T-helper 1 cell treated with Interleukin-12 subunit alpha and Interleukin-12 subunit beta and Interleukin-4 antibody, amounts not matched to agents 30 ng/mL and 1 ng/mL, for 36 hours (primary cell): ENCODE results near the gene LIX1L. TPM values are rescaled to one million over a fixed set of nuclear protein-coding genes. Genes with fewer than 3 reads are reported as not detected.

ENCODE experiments used
- intact Hi-C: fragments of 100-400 bp; cut with micrococcal nuclease; formaldehyde crosslinking; loops from one replicate; pipeline ENCODE4 v1.15.1; 2024
- total RNA-seq: library from RNA; stranded (reverse); gene quantifications from 2 replicates; pipeline ENCODE4 v1.2.3, GENCODE V29; 2022

LIX1L gene
- 38.9 and 39.0 TPM in 2 replicates for total RNA-seq

GRCh38 chr1:145957443-145958319 is at the start of gene LIX1L:
LIX1L (minus strand) TSS chr1:145958017; CDS start chr1:145957927, 90 bp downstream.
- intact Hi-C loops, result loop anchor here (1.0 to 2.0 kb wide), 8 partner anchors 21 to 133 kb away; partner anchors contain the start of genes ANKRD35, PEX11B, PIAS3 and POLR3C

- intact Hi-C loops, result no loop called here
Measured at GRCh38 chr1:146001709-146002108, 43.9 kb upstream of the LIX1L start.

- intact Hi-C loops, result loop anchor here (5.0 kb wide), 1 partner anchor 177 kb away; the partner anchor contains the start of genes POLR3C and RNF115
Measured at GRCh38 chr1:145999321-146000024, 41.7 kb upstream of the LIX1L start.

GRCh38 chr1:145997718-145998023 is 39.9 kb upstream of the LIX1L start:
- intact Hi-C loops, result loop anchor here (2.0 to 5.0 kb wide), 2 partner anchors 79 to 175 kb away; partner anchors contain the start of genes PEX11B, POLR3C and RNF115

GRCh38 chr1:145997016-145997717 is 39.4 kb upstream of the LIX1L start:
- intact Hi-C loops, result loop anchor here (2.0 to 5.0 kb wide), 2 partner anchors 78 to 175 kb away; partner anchors contain the start of genes PEX11B, POLR3C and RNF115

GRCh38 chr1:145996433-145997015 is 38.7 kb upstream of the LIX1L start, which contains the start of gene TXNIP:
TXNIP (minus strand) TSS chr1:145996579; CDS start chr1:145996266, 313 bp downstream.
- intact Hi-C loops, result loop anchor here (1.0 to 5.0 kb wide), 8 partner anchors 11 to 174 kb away; partner anchors contain the start of genes ANKRD34A, LIX1L, PEX11B and POLR3C

GRCh38 chr1:145995964-145996432 is 38.2 kb upstream of the LIX1L start:
- intact Hi-C loops, result loop anchor here (1.0 to 5.0 kb wide), 8 partner anchors 11 to 174 kb away; partner anchors contain the start of genes ANKRD34A, LIX1L, PEX11B and POLR3C

- intact Hi-C loops, result loop anchor here (5.0 kb wide), 1 partner anchor 173 kb away; the partner anchor contains the start of genes POLR3C and RNF115
Measured at GRCh38 chr1:145995148-145995881, 37.5 kb upstream of the LIX1L start.

GRCh38 chr1:145994391-145995120 is 36.7 kb upstream of the LIX1L start:
- intact Hi-C loops, result loop anchor here (5.0 kb wide), 1 partner anchor 172 kb away; the partner anchor contains the start of genes POLR3C and RNF115

GRCh38 chr1:145993618-145994390 is 36.0 kb upstream of the LIX1L start:
- intact Hi-C loops, result no loop called here

GRCh38 chr1:145992958-145993617 is 35.3 kb upstream of the LIX1L start:
- intact Hi-C loops, result no loop called here

- intact Hi-C loops, result no loop called here
Measured at GRCh38 chr1:145992502-145992936, 34.7 kb upstream of the LIX1L start.

GRCh38 chr1:145991735-145992412 is 34.1 kb upstream of the LIX1L start:
- intact Hi-C loops, result no loop called here

GRCh38 chr1:145990249-145990855 is 32.5 kb upstream of the LIX1L start:
- intact Hi-C loops, result no loop called here

GRCh38 chr1:145988773-145989172 is 31.0 kb upstream of the LIX1L start:
- intact Hi-C loops, result no loop called here

GRCh38 chr1:145987926-145988325 is 30.1 kb upstream of the LIX1L start:
- intact Hi-C loops, result no loop called here

- intact Hi-C loops, result no loop called here
Measured at GRCh38 chr1:145986551-145986950, 28.7 kb upstream of the LIX1L start.
